GM12865 (cell line): ENCODE results near the gene PGBD5.

ENCODE experiments used
- DNase-seq: peaks from one replicate; pipeline ENCODE4 v3.0.0; 2010; ENCODE audit warnings: low read depth
- H3K4me3 ChIP-seq: 2 replicates; pipeline ENCODE4 v1.5.1; 2011; ENCODE audit warnings: mild to moderate bottlenecking, low read depth, low read length, control low read depth
- CTCF ChIP-seq: IDR thresholded peaks from 2 replicates; pipeline ENCODE4 v1.5.1; 2011; ENCODE audit warnings: low read length, control low read depth, low read depth, inconsistent platforms; ENCODE audit not compliant: insufficient read depth; ENCODE audit errors: missing control alignments

Gene PGBD5

DNA sequence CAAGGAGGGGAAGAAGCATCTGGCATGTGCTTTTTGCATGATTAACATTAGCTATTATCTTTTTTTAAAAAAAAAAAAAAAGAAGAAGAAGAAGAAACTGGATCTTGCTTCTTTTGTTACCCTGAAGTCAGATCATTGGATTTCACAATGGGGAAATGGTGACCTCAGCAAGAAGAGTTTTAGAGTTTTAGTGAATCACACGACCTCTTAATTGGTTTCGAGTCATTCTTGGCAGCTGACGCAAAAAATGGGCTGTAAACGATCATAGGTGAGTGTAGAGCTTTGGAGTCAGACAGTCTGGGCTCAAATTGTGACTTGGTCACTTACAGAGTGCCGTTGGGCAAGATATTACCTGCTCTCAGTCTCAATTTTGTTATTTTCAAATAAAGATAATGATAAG lies 33.3 kb upstream of the PGBD5 start:
- DNase-seq = no peak
- TF ChIP-seq CTCF = no peak

GRCh38 chr1:230458509-230458908 lies 32.4 kb upstream of the PGBD5 start:
- no peak for DNase-seq
- no peak for TF ChIP-seq CTCF

More for the DNA sequence above, 33.3 kb upstream of the PGBD5 start:
- no peak overlapping the region for H3K4me3 ChIP-seq

GRCh38 chr1:230456478-230456877 lies 30.3 kb upstream of the PGBD5 start:
- H3K4me3 ChIP-seq = no peak overlapping the region
- DNase-seq = no peak
- TF ChIP-seq CTCF = no peak

More at GRCh38 chr1:230458509-230458908, 32.4 kb upstream of the PGBD5 start:
- H3K4me3 ChIP-seq = no peak overlapping the region

DNA sequence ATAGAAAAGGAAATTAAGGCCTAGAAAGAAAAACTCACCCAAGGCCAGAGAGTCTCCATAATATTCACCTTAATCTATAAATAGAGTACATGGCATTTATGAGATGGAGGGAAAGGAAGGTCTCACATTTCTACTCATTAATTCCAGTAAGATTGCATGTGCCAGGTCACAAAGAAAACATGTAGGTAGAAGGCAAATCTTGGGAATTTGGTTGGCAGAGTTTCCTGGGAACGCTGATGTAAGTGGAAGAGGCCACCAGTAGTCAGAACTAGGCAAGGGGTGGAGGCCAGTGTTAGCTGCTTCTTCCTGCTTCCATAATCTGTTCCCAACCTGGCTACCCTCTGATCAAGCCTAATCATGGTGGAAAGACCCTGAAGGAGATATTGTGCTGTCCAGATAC lies 29.2 kb upstream of the PGBD5 start:
- no peak for TF ChIP-seq CTCF
- H3K4me3 ChIP-seq = no peak overlapping the region

GRCh38 chr1:230453377-230453776 lies 27.2 kb upstream of the PGBD5 start:
- no peak overlapping the region for H3K4me3 ChIP-seq
- no peak for TF ChIP-seq CTCF
- DNase-seq = no peak

More for the DNA sequence above, 29.2 kb upstream of the PGBD5 start:
- no peak for DNase-seq

GRCh38 chr1:230441183-230442029 lies 15.3 kb upstream of the PGBD5 start:
- no peak overlapping the region for H3K4me3 ChIP-seq
- no peak for TF ChIP-seq CTCF
- no peak for DNase-seq

- TF ChIP-seq CTCF = no peak
- DNase-seq = no peak
- H3K4me3 ChIP-seq = no peak overlapping the region
Measured at GRCh38 chr1:230435108-230435507, 9.0 kb upstream of the PGBD5 start.
